ENCODE results near the gene SPAG16.

- no peak for TF ChIP-seq CTCF (IDR thresholded peaks at IDR 0.05)
- no peak for TF ChIP-seq ZFX (IDR thresholded peaks at IDR 0.05; ENCODE audit: borderline replicate concordance)
Measured at GRCh38 chr2:214052235-214052634, 768.0 kb downstream of the SPAG16 start.

Data from 22Rv1 (cell line).